ENCODE measurements around the gene SLC32A1.
A peak's percentile ranks its signal among the peaks of the same experiment; 100 is the strongest.

SLC32A1 gene

GRCh38 chr20:38685853-38686473, 38.3 kb upstream of the SLC32A1 start:
- DNase-seq (ENCODE audit: low read depth, low spot score) = peak; percentile 48
- no peak for TF ChIP-seq CTCF (IDR thresholded peaks at IDR 0.05; ENCODE audit: low read depth, low read length)
- no peak overlapping the region for H3K4me3 ChIP-seq (ENCODE audit: low read depth, low read length)
- in situ Hi-C loops (cut with HindIII; ENCODE audit: low sequenced_read_pairs) = no loop called here

- no peak for TF ChIP-seq CTCF (IDR thresholded peaks at IDR 0.05; ENCODE audit: low read depth, low read length)
- in situ Hi-C loops (cut with HindIII; ENCODE audit: low sequenced_read_pairs) = no loop called here
- peak; percentile 72 for DNase-seq (ENCODE audit: low read depth, low spot score)
- no peak overlapping the region for H3K4me3 ChIP-seq (ENCODE audit: low read depth, low read length)
Observed at GRCh38 chr20:38692436-38693411, 31.6 kb upstream of the SLC32A1 start.

- no peak overlapping the region for H3K4me3 ChIP-seq (ENCODE audit: low read depth, low read length)
- in situ Hi-C loops (cut with HindIII; ENCODE audit: low sequenced_read_pairs) = no loop called here
- DNase-seq (ENCODE audit: low read depth, low spot score) = no peak
- no peak for TF ChIP-seq CTCF (IDR thresholded peaks at IDR 0.05; ENCODE audit: low read depth, low read length)
Observed at GRCh38 chr20:38697306-38697705, 27.0 kb upstream of the SLC32A1 start.

GRCh38 chr20:38698541-38698940, 25.7 kb upstream of the SLC32A1 start:
- DNase-seq (ENCODE audit: low read depth, low spot score) = no peak
- H3K4me3 ChIP-seq (ENCODE audit: low read depth, low read length) = no peak overlapping the region
- in situ Hi-C loops (cut with HindIII; ENCODE audit: low sequenced_read_pairs) = no loop called here
- no peak for TF ChIP-seq CTCF (IDR thresholded peaks at IDR 0.05; ENCODE audit: low read depth, low read length)

- no peak overlapping the region for H3K4me3 ChIP-seq (ENCODE audit: low read depth, low read length)
- in situ Hi-C loops (cut with HindIII; ENCODE audit: low sequenced_read_pairs) = no loop called here
- no peak for TF ChIP-seq CTCF (IDR thresholded peaks at IDR 0.05; ENCODE audit: low read depth, low read length)
- DNase-seq (ENCODE audit: low read depth, low spot score) = no peak
Observed at GRCh38 chr20:38700141-38700540, 24.1 kb upstream of the SLC32A1 start.

- no peak overlapping the region for H3K4me3 ChIP-seq (ENCODE audit: low read depth, low read length)
- in situ Hi-C loops (cut with HindIII; ENCODE audit: low sequenced_read_pairs) = no loop called here
- TF ChIP-seq CTCF (IDR thresholded peaks at IDR 0.05; ENCODE audit: low read depth, low read length) = no peak
- no peak for DNase-seq (ENCODE audit: low read depth, low spot score)
Observed at GRCh38 chr20:38700926-38701325, 23.4 kb upstream of the SLC32A1 start.

All from astrocyte of the spinal cord (primary cell).